Activated CD4-positive, alpha-beta T cell treated with anti-CD3 and anti-CD28 coated beads, Interleukin-2, Interleukin-4, amounts not matched to agents 100 ng/mL and 50 ng/mL, durations not matched to agents 16 hours and 8 hours (primary cell): Measurements from ENCODE around the gene SDF4.
A peak's percentile ranks its signal among the peaks of the same experiment; 100 is the strongest.

Experiments used
- DNase-seq: peaks from one replicate; pipeline ENCODE4 v3.0.0-alpha.2; 2020; ENCODE audit warnings: low spot score

The SDF4 gene, protein sequence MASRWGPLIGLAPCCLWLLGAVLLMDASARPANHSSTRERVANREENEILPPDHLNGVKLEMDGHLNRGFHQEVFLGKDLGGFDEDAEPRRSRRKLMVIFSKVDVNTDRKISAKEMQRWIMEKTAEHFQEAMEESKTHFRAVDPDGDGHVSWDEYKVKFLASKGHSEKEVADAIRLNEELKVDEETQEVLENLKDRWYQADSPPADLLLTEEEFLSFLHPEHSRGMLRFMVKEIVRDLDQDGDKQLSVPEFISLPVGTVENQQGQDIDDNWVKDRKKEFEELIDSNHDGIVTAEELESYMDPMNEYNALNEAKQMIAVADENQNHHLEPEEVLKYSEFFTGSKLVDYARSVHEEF

DNA sequence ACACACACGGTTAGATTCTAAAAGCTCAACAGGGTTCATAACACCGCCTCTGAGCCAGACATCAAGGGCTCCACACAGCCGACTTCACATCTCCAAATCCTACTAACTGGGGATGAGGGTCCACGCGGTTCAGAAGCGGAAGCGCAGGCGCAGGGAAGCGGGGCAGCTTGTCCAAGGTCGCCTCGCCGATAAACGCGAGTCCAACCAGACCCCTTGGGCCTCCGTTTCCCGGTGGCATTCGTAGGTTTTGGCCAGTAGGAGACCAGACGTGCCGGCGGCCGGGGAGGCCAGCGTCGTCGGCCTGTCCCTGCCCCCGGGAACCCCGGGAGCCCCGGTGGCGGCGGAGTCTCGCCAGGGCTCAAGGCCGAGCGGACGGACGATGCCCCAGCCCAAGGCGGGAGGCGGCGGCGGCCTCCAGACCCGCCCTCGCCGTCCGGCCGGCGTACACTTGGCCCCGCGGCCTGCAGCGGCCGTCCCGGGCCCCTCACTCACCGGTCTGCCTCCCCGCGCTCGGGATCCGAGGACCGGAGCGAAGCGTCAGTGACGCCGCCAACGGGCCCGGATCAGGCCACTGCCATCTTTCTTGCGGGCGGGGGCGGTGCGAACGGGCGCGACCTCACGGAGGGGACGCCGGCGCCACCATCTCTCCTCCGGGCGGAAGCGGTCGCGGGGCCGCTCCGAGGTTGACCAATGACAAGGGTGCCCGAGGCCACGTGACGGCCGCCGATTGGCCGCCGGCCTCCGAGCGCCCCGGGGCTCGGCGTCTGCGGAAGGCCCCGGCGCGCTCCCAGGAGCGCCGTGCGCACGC is at the start of gene SDF4:
SDF4 (minus strand) TSS at position 602 of the 808 bp plus-strand sequence. CDS start 3,229 bp downstream, outside the sequence.
- peak; percentile 97 for DNase-seq

DNA sequence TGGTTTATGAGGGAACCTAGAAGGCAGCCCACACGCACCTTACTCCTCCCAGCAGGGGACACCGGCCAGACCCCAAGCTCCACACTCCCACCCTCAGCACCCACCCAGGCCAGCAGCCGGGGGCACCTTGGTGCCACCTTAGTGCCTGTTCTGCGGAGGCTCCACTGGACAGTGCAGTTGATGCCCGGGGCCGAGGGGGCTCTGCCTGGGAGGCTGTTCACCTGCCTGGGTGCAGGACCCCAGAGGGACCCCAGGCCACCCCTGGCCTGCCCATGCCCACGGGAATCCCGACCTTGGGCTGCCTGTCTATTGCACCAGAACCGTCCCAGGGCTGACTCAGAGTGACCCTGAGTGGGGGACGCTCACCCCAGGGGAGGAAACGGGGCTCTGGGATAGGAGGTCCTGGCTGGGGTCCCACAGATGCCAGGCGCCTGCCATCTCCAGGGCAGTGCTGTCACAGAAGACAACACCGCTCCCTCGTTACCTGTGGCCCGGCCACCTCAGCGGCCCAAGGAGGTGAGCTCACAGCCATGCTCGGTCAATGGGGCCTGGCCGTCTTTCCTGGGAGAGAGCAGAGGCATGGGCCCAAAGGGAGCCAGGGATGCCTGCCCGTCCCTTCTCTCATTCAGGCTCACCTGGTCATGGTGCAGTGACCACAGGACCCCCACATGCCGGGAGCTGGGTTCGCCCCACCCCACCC is 49.1 kb upstream of the SDF4 start:
- no peak for DNase-seq

DNA sequence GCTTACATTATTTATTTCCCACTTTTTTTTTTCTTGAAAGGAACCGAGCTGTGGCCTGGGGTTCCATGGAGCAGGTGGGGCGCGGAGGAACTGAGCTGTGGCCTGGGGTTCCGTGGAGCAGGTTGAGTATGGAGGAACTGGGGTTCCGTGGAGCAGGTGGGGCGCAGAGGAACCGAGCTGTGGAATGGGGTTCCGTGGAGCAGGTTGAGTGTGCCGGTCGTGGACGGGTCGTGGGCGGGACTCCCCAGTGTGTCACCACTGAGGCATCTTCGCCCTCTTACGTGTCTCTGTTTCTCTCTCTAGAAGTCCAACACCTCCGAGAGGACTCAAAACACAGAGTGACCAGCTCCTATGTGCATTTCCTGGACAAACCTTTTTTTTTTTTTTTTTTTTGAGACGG is 47.2 kb upstream of the SDF4 start:
- no peak for DNase-seq

DNA sequence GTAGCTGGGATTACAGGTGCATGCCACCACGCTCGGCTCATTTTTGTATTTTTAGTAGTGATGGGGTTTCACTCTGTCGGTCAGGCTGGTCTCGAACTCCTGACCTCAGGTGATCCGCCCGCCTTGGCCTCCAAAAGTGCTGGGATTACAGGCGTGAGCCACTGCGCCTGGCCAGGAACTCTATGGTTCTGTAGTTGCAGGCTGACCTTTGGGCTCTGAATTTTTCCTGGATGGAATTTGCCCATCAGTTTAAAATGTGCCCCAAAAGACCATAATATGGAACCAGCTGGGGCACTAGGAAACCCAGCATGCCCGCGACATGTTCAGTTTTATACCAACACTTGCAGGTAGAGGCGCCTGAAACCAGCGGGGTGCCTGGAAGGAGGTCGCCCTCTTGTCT is 46.8 kb upstream of the SDF4 start:
- no peak for DNase-seq

DNA sequence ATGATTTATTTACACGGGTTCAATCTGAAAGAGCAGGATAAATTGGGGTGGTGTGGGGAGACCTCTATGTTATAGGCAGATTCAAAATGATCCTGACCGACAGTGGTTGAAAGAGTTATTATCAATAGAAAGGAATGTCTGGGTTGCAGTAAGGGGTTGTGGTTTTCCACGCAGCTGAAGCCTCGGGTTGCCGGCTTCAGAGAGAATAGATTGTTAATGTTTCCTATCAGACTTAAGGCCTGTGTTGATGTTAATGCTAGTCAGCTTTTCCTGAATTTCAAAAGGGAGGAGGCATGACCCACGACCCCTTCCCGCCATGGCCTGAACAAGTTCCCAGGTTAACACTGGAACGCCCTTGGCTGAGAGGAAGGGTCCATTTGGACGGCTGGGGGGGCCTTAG is 44.0 kb upstream of the SDF4 start:
- no peak for DNase-seq

DNA sequence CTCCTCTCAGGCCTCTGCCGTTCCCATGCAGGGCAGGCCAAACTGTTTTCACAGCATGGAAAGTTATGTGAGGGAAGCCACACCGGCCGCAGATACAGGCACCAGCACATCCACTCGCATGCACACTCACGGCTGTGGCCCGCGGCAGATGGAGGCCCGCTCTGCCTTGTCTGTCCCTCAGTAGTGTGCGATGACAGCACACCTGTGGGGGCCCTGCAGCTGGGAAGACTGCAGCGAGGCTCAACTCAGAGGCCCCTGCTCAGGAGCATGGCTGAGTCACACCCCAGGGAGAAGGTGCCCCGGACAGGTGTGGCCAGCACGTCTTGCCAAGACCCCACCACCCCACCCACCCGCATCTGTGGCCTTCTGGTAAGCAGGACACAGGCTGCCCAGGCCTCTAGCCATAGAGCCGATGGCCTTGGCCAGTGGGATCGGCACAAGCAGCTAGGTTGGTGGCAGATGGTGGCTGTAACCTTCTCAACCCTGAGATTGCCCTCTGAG is 43.2 kb upstream of the SDF4 start:
- DNase-seq: no peak

DNA sequence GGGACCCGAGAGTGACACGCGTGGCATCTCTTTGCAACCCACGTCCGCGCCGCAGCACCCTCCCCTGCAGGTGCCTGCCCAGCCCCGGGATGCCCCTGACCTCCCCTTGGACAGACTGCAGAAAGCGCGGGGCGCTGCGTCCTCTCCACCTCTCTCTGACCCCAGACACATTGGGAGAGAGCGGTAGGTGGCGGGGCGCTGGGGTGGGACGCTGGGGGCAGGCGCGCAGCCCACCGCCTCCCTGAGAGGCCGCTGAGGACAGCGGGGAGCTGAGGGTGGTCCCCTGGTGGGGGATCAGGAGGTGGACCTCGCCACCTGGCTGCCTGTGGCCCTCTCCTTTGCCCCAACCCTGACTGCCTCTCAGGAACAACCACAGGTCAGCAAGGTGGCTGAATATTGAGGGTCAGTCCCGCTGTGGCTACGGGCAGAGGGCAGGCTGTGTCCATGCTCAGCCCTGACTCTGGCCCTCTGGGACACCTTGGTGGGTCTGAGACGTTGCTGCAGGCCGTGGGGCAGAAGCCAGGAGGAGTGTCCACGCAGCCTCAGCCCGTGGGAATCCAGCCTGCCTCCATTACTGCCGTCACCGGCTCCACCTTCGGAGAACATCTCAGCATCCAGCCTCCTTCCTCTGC is 42.6 kb upstream of the SDF4 start:
- no peak for DNase-seq

DNA sequence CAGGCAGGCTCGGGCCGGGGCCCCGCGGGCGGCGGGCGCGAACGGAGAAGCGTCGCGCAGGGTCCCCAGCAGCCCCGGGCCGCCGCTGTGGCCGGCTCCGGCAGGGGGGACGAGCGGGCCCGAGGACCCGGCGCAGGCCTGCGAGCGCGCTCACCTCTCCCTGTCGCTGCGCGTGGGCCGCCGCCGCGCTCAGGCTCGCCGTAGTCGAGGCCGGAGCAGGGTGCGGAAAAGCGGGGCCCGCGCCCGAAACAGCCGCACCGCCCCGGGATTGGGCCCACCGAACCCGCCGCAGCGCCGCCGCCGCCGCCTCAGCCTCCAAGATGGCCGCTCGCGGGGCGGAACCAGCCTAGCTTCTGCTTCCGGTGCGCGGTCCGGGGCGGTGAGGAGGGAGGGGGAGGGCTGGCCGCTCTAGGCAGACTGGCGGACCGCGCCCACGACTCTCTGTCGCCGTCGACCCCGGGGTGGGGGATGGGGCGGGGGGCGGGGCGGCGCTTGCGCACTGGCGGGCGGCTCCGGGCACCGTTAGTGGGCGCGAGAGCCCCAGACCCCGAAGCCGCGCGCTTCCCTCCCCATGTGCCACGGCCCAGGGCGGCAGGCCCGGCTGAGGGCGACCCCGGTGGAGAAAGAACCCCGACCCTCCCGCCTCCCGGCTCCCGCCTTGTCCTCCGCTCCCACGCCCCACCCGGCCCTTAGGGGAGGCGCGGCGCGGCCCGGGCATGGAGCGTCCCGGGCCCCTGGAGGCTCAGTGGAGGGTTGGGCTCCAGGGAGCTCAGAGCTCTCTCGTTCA is 41.9 kb upstream of the SDF4 start, which contains the start of gene UBE2J2:
UBE2J2 (minus strand) TSS at position 343 of the 787 bp plus-strand sequence. CDS start 5,862 bp downstream, outside the sequence.
- peak; percentile 93 for DNase-seq

DNA sequence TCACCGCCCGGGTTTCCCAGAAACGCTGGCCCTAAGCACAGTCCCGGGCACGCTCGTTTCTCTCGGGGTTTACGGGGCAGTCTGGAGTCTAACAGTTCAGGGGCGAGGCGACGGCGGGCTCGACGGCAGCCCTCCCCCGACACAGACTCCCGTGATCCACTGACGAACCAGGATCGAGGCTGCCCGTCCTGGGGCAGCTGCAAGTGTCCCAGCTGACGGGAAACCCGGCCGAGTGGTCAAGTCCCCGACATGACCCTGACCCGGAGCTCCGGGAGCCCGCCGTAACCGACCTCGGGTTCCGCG is 41.4 kb upstream of the SDF4 start:
- no peak for DNase-seq

DNA sequence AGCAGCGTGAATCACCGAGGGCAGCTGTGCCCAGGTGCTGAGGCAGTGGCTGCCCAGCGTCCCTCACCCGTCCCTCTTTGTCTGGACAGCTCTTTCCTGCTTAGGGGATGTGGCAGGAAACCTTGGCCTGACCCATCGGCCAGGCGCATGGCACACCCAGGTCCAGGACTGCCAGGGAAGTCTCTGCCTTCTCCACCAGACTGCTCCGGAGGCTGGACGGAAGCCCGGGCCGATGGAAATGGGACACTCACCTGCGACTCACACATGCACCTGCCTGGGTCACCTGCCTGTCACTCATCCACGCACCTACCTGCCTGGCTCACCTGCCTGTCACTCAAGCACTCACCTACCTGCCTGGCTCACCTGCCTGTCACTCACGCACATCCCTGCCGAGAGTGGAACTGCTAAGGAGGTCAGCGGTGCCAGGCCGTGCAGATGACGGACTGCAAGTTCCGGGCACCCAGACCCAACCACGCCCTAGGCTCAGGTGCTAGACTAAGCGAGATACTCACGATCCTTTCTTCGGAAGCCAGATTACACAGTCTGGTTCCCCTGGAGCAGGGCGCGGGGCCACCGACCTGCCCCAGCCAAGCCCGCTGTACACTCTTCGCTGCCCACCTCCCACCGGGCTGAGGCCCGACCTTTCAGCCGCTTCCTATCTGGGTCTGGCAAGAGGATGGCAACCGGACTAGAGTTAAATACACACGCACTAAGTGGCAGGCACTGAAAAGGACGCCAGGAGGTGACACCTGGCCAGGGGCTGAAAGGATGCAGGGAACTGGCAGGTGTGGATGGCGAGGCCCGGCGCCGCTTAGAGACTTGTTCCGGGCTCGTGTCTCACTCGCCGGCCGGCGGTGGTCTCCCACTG is 40.8 kb upstream of the SDF4 start:
- DNase-seq: no peak

DNA sequence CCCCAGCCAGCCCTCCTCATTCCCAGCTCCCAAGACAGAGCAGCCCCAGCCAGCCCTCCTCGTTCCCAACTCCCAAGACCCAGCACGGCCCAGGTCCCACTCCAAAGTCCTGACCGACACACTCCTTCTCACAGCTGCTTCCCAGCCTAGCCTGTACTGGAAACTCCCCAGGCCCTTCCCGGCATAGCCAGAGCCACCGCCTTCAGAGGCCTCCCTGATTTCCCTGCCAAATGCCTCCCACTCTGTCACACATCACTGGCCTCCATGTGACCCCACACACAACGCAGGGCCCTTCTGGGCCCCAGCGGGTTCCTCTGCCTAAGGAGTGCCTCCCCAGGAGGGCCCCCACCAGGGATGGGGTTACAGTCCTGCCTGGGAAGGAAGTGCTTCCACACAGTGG is 39.0 kb upstream of the SDF4 start:
- no peak for DNase-seq

DNA sequence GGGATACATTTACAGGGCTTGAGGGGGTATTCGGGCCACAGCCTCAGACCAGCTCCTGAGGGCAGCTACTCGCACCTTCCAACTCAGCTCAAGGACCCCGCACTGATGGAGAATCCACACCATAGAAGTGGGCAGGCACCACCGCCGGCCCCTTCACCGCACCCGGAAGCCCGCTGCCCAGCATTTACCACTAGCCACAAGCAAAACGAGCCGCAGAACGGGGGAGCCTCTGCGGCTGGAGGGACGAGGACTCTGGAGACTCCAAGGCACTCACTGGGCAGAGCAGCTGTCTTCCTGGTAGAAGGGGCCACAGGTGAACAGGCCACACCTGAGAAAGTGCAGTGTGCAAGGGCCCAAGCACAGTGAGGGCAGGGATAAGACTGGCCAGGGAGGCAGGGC is 36.5 kb upstream of the SDF4 start:
- no peak for DNase-seq

DNA sequence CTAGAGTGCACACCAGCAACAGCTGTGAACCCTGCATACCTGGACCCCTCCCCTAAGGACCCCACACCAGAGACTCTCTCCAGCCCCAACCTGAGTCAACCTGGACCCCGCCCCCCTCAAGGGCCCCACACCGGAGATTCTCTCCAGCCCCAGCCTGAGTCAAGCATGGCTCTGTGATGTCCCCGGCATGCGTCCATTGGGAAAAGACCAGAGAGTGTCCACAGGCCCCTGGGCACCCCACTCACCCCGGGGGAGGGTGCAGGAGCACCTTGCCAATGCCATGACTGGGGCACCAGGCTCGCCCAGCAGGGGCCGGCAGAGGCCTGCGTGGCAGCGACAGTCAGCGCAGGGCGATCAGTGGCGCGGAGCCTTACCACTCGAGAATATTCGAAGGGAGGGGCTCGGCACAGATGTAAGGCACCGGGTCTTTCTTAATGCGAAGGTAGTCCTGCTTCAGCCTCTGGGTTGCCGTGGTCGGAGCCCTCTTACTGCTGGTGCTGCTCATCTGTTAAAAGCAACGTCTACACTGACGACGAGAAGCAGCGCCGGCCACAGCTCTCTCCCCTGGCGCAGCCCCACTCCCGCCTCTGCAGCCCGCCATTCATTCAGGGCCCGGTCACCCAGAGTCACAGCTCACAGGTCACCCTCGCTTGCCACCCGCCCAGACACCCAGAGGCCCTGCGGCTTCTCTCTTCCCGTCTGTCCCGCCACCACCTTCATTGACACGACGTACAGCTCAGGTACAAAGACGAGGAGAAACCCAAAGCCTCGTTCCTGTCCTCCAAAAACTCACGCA is 35.9 kb upstream of the SDF4 start:
- DNase-seq: no peak

DNA sequence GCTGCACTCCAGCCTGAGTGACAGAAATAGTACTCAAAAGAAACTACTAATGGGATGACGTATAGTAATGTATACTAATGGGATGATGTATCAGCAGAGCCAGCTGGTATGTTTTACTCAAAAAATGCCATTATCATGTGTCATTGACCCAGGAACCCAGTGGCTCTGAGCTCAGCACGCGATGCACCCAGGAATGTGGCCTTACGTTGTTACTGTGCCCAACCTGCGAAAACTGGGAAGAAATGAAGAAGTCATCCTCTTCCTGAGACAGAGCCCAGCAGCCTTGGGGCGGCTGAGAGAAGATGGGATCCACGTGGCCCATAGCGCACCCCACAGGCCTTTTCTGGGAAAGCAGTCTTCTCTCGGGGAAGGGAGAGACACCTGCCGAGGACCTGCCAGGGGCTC is 33.1 kb upstream of the SDF4 start:
- no peak for DNase-seq

DNA sequence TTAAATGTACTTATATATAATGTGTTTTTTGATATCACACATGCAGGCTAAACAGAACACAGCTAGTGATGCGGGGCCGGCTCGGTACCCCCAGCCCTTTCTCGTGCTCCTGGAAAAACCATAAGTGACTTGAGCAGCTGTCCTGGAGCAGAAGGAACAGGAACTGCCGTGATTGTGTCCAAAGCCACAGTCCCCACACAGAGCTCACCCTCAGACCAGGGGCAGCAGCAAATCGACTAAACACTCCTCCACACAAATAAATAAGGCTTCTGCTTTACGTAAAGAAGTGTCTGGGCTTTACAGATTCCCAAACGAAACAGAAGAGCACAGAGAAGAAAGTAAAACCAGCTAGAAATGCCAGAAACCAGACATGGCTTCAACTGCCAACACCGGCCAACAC is 32.2 kb upstream of the SDF4 start:
- DNase-seq: no peak

DNA sequence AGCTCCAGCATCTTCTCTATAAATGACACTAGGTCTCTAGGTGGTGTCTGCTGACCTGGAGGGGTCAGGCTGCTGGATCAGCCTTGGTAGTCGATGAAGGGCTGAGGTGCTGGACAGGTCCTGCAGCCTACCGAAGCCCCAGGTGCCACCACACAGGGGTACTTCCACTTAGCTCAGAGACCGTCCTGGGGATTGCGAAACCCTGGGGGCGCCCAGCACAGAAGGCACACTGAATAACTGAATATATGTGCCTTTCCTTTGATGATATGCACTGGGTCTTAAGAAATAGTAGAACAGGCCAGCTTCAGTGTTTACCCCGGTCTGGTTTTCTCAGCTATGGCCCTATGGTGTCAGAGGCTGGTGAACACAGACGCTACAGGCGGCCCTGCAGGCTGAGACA is 31.0 kb upstream of the SDF4 start:
- DNase-seq: no peak

DNA sequence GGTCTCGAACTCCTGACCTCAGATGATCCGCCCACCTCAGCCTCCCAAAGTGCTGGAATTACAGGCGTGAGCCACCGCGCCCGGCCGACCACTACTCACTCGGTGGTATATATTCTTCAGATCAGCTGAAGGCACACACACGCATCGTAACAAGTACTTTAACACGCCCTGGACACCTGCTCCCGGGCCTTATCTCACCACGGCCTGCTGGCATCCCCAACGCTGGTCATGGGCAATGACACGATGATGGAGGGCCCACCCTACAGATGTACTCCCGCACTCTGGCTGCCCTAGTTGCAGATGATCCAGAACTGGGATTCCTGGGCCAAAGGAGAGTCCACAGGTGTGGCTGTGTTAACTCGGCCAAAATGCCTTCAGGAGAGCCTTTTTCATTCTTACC is 30.3 kb upstream of the SDF4 start:
- no peak for DNase-seq

DNA sequence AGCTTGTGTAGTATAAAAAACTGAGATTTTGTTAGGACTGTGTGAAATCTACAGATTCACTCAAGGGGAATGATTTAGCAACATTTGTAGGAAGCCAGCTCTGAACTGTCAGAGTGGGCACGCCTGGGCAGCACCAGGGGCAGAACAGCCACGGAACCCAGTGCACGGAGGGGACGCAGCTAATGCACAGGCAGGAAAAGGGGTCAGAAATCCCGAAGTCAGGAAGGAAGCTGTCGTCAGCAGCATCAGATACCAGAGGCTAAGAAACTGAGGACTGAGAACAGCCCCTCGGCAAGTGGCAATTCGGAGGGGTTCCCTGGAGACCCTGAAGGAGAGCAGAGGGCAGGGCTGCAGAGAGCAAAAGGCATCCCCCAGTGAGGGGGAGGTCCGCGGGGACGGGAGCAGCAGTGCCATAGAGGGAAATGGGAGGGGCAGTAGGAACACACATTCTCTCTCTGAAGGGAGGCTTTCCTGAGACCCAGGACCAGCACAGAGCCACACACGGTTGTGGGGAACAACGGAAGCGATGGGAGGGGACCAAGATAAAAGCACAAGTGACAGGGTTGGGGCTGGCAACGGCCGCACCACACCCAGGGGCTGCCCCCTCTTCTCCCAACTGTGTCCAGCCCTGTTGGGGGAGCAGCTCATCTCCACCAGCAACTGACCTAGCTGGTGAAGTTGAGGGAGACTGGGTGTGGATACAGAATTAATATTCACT is 29.2 kb upstream of the SDF4 start:
- no peak for DNase-seq
